GM12872 (cell line): Measurements from ENCODE around the gene ARMC6.

ENCODE experiments used
- TF ChIP-seq, protein P1 (sequence below): IDR thresholded peaks from 3 replicates; pipeline ENCODE4 v1.5.1; 2011; ENCODE audit warnings: low read depth, mild to moderate bottlenecking, low read length, moderate library complexity; ENCODE audit not compliant: insufficient read depth

ARMC6 gene

DNA sequence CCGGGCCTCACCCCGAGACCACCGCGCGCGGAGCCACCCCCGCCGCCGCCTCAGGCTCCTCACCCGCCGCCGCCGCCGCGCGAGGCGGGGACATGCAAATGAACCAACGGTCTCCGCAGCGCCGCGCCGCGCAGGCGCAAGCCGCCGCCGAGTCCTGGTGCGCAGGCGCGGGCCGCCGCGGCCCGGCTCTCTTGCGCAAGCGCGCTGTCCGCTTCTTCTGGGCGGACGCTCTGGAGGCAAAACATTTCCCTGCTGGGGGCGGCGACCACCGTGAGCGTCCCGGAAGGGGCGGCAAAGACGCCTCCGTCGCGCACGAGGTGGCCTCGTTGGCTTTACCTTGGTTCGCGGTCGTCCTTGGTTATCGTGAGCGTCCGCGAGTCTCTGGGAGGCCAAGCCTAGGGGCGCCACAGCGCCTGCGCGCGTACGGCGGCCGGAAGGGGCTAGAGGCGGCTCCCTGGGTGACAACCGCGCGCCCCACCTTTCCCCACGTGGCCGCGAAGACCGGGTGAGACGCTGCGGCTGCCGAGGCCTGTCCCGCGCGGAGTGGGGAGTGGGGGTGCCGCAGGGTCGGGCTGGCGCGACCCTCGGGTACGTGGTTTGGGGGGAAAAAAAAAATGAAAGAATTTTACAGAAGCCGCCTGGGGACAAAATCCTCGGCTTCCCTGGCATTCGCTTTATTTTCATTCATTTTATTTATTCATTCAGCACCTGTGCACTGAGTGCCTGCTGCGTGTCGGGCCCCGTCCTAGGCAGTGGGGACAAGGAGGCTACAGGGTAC, at the start of gene ARMC6, which contains the start of gene SUGP2:
TSS of gene ARMC6 (plus strand) at position 178 of the 778 bp plus-strand sequence. CDS start 607 bp downstream, outside the sequence.
TSS of gene SUGP2 (minus strand) at position 92 of the 778 bp plus-strand sequence. CDS start 2,446 bp downstream, outside the sequence.
- TF ChIP-seq, protein P1, sequence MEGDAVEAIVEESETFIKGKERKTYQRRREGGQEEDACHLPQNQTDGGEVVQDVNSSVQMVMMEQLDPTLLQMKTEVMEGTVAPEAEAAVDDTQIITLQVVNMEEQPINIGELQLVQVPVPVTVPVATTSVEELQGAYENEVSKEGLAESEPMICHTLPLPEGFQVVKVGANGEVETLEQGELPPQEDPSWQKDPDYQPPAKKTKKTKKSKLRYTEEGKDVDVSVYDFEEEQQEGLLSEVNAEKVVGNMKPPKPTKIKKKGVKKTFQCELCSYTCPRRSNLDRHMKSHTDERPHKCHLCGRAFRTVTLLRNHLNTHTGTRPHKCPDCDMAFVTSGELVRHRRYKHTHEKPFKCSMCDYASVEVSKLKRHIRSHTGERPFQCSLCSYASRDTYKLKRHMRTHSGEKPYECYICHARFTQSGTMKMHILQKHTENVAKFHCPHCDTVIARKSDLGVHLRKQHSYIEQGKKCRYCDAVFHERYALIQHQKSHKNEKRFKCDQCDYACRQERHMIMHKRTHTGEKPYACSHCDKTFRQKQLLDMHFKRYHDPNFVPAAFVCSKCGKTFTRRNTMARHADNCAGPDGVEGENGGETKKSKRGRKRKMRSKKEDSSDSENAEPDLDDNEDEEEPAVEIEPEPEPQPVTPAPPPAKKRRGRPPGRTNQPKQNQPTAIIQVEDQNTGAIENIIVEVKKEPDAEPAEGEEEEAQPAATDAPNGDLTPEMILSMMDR = no peak

DNA sequence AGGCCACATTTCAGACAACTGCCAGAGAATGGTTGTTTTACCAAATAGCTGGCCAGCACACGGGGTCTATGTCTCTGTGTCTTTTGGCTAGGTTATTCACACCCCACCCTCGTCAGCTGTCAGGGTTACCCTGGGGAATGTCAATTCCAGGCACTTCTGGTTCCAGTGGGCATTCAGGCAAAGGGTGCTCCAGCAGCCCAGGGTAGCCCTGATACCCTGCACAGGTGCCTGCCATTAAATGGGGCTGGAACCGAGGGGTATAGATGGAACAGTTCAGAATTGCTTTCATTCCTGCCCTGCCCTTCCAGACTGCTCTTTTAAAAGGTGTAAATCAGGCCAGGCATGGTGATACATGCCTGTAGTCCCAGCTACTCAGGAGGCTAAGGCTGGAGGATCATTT, 49.2 kb upstream of the ARMC6 start:
- TF ChIP-seq, protein P1 = no peak

DNA sequence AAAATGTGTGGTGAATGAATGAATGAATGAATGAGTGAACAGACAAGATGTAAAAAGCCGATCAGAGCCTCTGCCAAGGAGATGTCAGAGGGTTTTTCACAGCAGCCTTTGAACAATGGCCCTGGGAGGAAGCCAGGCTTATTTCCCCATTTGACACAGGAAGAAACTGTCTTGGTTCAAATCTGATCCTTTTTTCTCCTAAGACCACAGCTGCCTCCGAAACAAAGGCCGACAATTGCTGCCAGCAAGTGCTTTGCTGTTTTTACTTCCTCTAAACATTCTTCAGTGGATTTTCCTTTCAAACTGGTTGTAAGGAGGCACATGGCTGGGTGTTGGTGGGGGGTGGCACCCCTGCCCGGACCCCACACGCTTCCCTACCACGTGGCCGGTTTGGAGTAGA, 48.1 kb upstream of the ARMC6 start:
- TF ChIP-seq, protein P1 = no peak

DNA sequence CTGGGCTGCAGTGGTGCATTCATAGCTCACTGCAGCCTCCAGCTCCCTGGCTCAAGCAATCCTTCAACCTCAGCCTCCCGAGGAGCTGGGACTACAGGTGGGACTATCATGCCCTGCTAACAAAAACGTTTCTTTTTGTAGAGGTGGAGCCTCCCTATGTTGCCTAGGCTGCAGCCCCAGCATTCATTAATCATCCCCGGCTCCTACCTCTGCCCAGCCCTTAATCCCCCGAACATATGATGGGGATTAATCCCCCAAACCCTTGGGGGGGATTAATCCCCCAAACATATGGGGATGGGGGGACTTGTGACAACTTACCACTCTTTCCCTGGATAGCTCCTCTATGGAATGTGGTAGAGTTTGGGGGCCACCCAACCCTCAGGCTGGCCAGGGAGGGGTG, 45.9 kb upstream of the ARMC6 start:
- TF ChIP-seq, protein P1 = no peak

DNA sequence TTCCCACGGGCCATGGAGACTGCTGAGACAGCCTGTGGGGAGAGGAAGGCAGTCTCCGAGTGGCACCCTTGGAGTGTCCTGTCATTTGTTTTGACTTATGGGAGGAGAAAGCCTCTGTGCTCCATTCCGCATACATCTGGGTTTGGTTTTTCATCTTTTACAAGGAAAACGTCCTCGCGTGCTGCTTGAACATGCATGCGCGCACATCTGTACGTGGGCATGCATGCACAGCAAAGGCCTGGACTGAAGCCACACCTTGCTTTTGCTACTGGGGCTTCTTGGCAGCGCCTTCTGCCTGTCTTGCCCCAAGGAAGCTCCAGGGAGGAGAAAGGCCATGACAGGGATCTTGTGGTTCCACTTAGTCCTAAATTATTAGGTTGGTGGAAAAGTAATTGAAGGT, 44.1 kb upstream of the ARMC6 start:
- TF ChIP-seq, protein P1 = no peak

DNA sequence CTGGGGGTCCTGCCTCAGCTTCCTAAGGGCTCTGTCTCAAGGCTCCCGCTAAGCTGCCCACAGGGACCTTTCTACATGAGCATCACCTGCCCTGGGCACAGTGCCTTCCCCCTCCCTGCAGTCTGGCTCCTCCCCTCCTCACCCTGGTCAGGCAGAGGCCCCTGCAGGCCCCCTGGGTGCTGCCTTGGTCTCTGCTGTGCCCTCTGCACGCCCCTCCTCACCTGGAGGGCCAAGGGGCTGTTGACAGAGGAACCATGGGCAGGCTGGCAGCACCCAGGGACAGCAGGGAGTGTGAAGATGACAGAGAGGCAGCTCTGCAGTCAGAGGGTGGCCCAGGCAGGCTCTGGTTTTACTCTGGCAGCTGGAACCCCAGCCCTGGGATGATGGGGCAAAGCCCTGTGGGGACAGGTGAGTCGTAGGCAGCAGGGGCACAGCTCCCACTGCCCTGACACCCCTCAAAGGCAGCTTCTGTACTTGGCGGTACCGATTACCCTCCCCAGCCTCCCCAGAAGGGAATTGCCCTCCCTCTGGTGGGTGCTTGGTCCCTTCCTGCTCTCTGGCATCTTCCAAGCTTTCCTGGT, 43.2 kb upstream of the ARMC6 start:
- TF ChIP-seq, protein P1 = no peak

DNA sequence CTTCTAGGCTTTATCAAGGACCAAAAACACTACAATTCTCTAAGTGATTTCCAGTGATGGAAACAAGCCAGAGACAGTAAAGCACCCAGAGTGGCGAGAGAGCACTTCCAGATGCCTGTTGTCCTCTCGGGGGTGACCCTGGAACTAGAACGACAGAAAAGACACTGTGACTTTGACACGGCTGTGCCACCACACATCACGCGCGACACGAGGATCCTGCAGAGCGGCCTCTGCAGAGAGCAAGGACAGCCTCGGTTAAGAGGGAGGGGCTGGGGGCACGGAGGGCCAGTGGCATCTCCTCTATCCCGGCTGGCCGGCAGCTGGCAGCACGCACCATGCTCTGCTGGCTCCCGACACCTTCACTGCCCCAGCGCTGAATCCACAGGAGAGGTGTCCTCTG, 42.4 kb upstream of the ARMC6 start:
- TF ChIP-seq, protein P1 = no peak
